HG03108 (cell line): Measurements from ENCODE around the gene FAM20B.

Source experiments
- ATAC-seq: cut with Tn5 transposase; IDR thresholded peaks from one replicate; pipeline ENCODE4 v1.9.1; 2021; ENCODE audit warnings: moderate library complexity; ENCODE audit not compliant: unreplicated experiment

The FAM20B gene

DNA sequence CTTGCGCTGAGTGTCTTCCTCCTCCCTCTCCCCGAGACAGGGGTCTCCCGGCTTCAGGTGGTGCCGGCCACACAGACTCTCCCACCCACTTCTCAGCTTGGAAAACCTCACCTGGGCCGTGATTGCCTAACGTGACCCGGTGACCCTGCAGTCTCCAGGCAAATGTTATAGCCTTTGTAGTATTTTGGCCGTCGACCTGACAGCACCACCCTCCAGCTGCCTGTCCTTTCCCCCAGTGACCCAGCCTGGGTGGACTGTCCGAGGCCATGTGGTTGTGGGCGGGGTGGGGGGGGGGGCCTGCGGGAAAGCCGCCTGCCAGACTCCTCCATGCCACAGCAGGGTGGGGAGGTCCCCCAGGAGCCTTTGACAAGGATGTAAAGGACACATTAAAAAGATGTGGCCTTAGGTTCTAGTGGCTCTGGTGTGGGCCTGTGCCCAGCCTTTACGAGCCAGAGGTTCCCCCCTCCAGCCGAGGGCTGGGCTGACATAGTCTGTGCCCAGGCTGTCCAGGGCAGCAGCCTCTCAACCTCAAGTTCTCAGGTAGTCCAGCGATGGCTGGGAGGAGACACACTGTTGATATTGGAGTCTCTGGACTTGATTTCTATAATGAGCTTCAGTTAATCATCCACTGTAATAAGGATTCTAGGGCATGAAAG lies 64.3 kb downstream of the FAM20B start:
- no peak for ATAC-seq

DNA sequence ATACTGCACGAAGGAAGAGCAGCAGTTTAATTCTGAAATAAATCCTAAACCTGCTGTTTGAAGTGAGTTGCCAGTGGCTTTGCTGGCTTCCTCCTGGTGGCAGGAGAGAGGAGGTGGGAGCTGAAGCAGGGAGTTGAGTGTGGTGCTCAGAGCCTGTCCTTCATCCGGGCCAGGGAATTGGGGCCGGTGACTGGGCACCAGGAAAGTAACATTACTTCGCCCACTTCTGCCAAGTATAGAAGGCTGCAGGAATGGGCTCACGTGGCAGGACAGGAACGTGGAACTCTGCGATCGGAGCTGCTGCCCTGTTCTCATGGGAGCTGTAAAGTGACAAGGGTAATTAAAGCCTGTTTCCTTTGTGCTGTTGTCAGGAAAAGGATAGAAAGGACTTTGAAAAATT lies 64.8 kb downstream of the FAM20B start:
- no peak for ATAC-seq

DNA sequence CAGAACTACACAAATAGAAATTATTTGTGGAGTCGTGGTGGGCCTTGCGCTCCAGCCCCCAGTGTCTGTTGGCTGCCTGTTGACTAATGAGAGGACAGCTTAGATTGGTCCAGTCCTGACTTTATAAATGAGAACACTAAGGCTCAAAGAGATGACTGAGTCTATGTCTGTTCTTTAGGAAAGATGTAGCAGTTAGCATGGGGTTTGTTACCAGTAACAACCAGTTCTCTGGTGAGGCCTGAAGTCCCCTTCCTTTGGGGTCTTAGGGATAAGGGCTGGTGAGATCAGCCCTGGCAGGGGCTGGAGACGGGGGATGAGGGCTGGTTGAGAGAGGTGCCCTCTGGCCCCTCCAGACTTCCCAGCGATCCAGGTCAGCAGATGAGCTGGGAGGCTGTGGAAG lies 65.2 kb downstream of the FAM20B start:
- ATAC-seq = no peak

DNA sequence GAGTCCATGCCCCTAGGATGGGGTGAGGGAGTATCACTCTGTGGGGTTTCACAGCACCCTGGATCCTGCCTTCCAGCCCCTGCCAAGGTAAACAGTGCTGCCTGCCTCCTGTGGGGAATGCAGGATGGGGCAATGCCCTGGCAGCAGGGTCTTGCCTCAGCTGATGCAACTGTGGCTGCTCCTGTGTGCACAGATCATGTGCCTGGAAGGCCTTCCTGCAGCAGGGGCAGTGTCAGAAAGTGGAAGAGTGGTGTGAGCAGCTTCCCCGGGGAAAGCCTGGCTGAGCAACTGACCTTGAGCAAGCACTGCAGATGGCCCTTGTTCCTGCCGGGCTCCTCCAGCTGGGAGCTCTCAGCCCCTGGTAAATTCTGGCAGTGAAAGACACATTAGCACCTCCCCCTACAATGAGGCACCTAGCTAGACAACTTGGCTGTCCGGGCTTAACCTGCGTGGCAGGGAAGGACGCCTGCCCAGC lies 66.0 kb downstream of the FAM20B start:
- ATAC-seq = no peak

DNA sequence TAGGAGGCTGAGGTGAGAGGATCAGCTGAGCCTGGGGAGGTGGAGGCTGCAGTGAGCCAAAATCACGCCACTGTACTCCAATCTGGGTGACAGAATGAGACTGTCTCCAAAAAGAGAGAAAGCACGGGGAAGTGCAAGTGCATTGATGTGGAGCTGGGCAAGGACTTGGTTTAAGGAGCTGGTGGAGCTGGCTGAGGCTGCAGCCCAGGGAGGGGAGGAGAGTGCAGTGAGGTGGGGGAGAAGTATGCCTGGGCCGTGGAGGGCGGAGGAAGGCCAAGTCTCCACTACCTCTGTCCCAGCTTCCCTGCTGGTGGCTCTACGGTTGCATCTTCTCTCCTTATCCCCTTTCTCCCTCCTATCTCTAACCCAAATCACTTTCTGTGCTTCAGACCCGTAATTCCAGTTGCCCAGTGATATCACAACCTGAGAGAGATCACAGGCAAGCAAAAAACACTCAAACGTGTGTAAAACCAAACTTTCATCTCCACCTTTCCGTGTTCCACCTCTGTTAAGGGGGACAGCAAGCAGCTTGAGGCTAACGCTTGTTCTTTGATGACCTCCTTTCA lies 67.3 kb downstream of the FAM20B start:
- no peak for ATAC-seq

DNA sequence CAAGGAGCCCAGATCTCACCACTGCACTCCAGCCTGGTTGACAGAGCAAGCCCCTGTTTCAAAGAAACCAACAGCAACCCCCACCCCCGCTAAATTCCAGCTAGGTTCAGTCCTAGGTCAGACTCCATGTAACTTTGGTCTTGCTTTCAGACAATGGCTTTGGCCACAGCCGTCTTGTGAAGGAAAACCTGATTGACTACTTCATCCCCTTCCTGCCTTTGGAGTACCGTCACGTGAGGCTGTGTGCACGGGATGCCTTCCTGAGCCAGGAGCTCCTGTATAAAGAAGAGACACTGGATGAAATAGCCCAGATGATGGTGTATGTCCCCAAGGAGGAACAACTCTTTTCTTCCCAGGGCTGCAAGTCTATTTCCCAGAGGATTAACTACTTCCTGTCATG lies 69.1 kb downstream of the FAM20B start:
- no peak for ATAC-seq

DNA sequence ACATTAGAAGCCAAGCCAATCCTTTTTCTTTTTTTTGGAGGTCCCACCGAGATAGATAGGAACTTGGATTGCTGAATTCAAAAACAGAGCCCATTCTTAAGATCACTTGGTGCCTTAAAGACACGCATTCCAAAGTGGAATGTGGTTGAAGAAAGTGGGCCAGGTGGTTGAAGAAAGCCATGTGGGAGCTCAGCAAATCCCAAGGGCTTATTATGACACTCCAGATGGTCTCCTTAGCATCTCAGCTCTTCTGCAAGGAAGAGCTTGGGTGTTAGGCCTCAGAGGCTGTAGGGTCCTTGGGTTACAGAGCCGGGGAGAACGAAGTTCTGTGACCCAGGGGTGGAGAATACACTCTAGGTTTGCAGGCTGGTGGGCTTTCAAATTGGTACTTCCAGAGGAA lies 69.7 kb downstream of the FAM20B start:
- ATAC-seq = no peak

DNA sequence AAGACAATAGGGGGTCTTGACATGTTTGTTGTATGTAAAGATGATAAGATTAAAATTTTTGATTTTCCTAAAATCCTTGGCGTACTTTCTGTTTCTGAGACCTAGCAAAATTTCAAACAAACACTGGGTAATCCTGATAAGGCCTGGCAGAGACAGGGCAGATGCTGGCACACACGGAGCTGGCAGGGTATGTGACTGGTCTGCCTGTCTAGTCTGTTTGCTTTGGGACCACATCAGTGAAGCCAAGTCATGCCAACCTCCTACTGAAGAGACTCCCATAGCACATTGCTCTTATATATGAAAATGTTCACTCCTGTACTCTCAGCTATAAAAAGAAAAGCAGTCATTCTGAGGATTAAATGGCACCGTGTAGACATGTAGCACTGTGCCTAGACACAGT lies 70.2 kb downstream of the FAM20B start:
- ATAC-seq = no peak

DNA sequence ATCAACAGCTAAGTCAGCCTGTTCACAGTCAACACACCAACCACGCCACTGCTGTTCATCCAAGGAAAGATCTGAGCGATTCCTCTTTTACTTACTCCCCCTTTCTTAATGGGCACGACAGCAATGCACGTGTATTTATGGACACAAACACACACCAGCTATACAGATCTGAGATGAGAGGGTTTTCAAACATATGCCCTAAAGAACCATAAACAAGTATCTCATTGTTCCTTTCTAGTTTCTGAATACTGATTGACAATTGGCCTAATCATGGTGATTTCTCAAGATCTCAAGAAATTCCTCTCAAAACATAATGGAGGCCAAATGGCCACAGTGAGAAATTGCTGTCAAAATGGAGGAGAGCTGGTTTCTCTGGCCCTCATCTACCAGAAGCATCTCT lies 74.2 kb downstream of the FAM20B start:
- no peak for ATAC-seq

DNA sequence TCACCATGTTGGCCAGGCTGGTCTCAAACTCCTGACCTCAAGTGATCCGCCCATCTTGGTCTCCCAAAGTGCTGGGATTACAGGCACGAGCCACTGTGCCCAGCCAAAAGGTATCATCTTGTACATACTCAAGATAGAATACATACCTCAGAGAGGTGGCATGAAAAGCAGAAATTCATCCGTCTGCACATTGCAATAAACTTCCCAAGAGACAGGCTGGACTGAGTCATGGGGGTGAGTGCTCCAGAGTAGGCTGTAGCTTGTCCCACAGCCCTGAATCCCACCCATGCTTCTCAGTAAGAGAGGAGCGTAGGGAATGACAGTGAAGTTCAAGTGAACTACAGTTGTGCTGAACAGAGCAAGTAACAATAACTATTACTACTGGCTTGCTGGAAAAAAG lies 75.9 kb downstream of the FAM20B start:
- no peak for ATAC-seq

DNA sequence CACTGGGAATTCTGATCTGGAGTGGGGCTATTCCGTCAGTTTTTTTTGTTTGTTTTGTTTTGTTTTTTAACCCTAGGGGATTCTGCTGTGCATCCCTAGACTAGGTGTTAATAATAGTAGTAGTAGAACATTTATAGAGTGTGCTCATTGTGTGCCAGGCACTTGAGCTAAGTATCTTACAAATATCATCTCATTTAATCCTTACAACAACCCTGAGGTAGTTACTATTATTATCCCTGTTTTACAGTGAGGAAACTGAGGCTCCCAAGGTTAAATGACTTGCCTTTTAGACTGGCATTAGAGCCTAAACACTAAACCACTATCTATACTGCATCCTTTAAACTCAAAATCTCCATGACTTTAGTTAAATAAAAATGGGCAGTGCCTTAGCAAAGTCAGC lies 78.3 kb downstream of the FAM20B start:
- ATAC-seq = no peak

DNA sequence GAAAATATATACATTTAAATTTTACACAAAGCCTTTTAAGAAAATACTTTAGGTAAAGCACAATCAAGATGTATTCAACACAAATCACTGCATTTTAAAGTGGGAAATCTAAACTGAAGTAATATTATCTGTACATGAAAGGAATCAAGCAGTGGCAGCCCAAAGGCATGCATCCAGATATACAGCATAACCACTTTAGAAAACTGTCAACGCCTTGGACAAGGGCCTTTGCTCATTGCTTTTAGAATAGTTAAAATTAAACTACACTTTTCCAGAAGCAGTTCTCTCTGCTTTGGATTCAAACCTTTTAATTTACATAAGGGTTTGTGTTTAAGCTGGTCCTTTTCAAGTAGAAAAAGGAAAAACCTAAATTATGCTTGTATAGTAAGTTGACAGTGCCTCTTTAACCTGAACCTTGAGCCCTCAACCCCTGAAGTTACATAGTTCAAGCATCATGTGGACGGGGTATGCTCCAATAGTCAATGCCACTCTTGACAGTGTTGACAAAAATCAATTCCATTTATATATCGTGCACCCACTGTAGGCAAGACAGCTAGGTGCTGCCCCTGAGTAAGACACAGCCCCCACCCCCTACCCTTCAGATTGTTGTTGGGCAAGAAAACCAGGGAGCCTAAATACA lies 79.0 kb downstream of the FAM20B start:
- ATAC-seq = no peak

DNA sequence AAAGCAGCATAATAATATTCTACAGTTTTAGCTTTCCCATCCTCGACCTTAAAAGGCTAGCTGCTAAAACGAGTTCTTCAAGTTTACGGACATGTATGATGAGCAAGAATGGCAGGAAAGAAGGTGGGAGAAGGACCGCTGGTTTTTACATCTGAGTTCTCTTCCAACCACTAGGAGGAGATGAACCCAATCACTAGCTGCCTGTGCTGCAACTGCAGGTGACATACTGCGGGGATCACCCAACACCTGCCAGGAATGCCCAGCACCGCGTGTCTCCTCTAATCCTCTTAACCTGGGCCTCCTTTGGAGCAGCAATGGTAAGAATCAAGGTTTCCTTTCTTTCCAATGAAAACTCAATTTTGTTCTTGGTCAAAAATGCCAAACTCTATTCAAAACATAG lies 79.7 kb downstream of the FAM20B start:
- no peak for ATAC-seq

DNA sequence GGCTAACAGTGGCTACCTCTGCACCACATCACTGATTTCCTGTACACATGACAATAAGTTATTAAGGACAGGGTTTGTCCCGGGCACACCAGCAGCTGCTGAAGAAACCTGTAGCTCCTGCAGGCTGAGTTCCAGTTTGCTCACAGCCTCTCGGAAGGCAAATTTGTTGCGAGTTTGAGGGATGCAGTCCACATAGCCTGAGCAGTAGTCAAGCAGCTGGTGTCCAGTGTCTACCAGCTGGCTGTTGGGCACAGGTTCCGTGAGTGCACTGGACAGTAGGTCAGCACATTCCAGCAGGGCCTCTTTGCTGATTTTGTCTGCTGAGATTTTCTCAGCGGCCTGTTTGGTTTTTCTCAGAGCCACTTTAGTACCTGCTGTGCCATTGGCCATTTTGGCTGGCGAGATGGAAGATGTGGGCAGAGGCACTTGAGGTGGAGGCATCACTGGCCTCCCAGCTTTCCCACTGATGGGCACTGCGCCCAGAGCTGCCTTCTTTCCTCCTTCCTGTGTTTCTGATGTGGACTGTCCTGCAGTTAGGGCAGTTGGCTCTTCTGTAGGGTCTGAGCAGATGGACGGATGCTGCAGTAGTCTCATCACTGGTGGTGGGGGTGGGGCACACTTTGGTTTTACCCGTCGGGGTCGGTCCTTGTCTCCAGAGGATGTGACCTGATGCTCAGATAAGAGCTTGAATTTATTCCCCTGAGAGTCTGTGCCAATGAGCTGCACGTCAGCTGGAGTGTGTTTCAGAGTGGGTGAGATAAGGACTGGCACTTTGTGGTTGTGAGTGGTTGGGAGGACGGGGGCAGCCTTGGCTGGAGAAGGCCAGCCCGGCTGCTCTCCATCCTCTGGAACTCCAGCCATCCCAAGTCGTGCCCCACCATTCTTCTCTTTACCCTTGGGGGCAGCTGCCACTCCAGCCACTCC lies 82.3 kb downstream of the FAM20B start:
- no peak for ATAC-seq

DNA sequence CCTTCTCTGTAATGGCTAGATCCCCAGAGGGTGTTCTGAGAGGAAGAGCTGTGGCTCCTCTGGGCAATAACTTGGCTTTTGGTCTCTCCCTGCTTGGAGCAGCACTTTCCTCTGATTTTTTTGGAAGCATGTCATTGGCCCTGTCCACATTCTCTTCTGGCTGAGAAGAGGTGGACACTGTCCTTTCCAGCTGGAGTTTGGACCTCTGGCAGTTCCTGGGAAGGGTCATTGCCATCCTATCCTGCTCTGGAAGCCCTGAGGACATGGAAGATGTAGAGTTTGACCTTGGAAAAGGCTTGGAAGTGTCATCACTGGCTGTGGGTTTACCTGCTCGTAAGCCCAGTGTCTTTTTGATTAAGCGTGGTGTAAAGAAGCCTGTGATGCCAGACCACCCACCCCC lies 83.0 kb downstream of the FAM20B start:
- ATAC-seq = no peak

DNA sequence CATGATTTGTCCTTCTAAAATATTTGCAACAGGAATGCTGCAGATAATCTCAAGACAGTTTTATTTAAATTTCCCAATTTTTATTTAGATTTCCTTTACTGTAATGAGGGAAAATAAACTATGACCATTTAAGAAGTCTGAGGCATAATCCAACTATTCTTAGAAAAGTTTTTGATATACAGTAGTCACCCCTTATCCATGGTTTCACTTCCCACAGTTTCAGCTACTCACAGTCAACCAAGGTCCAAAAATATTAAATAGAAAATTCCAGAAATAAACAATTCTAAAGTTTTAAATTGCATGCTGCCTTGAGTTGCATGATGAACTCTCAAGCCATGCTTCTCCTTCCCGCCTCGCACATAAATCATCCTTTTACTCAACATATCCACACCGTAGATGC lies 89.5 kb downstream of the FAM20B start:
- ATAC-seq = no peak

DNA sequence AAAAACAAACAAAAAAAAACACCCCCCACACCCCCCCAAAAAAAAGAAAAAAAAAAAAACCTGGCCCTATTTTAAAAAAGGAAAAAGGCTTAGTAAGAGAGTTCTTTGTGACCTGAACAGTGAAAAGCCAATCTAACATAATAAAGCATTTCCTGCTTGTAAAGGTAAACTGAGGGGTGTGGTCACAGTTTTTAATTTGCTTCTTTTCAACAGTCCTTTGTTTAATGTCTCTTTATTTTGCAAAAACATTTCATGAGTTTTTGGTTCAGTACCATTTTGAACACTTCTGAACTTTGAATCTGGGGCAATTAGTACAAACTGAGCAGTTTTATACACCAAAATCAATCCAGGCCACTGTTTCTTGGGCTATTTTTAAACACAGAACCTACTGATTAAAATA lies 93.8 kb downstream of the FAM20B start:
- ATAC-seq = no peak

DNA sequence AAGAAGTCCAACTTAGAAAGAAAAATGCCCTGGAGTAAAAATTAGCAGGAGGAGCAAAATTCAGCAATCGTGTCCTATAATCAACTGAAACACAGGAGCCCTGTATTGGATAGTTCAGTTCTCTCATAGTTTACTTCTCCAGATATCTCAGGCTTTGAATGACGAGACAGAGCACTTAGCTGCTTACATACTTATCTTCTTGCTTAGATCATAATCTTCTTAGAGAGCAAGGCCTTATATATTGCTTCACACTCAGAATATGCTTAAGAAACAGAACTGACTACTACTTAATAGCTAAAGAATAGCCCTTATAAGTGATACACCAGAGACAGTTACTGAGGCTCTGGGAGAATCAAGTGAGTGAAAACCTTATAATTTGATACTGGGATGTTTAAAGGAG lies 95.0 kb downstream of the FAM20B start:
- no peak for ATAC-seq

DNA sequence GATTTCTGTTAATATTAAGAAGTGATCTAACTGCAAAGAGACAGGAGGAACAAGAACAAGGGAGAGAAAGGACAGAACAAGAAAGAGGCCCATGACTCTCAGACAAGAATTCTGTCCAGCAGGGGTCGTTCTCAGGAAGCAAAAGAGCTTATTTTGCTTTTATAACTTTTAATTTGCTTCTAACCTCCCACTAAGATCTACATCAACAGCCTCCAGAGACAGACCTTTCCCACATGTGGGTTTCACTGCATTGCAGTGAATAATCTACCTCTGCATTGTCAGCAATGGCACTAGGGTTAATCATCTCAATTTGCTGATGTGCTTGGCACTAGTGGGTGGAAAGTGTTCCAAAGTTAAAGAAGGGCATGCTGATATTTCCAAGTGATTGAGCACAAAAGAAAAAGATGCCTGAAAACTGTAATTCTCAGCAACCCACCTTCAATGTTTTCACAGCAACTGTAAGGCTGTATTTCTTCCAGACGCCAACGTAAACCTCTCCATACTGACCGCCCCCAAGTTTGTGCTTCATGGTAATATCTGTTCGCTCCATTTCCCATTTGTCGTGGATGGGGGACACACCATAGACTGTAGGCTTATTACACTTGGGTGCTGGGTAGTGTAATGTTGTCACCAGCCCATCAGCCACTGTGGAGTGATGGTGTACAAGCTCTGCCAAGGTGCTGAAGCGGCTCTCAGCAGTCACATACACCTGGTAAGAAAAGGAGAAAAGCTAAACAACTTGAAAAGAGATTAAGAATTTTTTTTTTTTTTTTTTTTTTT lies 95.7 kb downstream of the FAM20B start:
- ATAC-seq = no peak

DNA sequence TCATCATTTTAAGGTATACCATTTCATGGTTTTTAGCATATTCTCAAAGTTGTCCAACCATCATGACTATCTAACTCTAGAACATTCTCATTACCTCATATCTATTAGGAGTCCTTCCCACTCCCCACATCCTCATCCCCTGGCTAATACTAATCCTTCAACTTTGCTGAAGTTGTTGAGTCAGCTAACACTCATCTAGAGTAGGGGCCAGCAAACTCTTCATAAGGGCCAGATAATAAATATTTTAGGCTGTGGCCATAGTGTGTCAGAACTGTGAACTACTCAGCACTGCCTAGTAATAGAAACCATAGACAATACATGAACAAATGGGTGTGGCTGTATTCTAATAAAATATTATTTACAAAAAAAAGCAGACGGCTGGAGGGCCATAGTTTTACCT lies 99.2 kb downstream of the FAM20B start:
- no peak for ATAC-seq
